IPS-11a (cell line): ENCODE measurements around the gene PPIL1.
A peak's percentile ranks its signal among the peaks of the same experiment; 100 is the strongest.

Experiments
- H3K4me3 ChIP-seq: one replicate; pipeline ENCODE4 v1.5.1; 2013; ENCODE audit warnings: low read depth, low read length, control low read depth

PPIL1 gene

GRCh38 chr6:36888654-36889481 lies 14.3 kb upstream of the PPIL1 start:
- H3K4me3 ChIP-seq: no peak overlapping the region

DNA sequence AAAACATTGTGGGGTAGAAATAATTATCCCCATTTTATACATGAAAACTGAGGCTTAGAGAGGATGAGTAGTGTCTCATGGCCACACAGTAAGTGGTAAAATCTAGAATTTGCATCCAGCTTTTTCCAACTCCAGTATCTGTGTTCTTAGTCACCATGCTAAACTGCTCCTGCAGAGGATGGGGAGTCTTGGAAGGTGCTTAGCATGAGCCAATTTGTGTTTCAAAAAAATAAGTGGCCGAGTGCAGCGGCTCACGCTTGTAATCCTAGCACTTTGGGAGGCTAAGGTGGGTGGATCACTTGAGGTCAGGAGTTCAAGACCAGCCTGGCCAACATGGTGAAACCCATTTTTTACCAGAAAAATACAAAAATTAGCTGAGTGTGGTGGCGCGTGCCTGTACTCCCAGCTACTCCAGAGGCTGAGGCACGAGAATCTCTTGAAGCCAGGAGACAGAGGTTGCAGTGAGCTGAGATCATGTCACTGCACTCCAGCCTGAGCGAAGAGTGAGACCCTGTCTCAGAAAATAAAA lies 13.6 kb upstream of the PPIL1 start:
- H3K4me3 ChIP-seq: no peak overlapping the region

- H3K4me3 ChIP-seq: no peak overlapping the region
Measured at GRCh38 chr6:36886950-36887618, 12.5 kb upstream of the PPIL1 start.

DNA sequence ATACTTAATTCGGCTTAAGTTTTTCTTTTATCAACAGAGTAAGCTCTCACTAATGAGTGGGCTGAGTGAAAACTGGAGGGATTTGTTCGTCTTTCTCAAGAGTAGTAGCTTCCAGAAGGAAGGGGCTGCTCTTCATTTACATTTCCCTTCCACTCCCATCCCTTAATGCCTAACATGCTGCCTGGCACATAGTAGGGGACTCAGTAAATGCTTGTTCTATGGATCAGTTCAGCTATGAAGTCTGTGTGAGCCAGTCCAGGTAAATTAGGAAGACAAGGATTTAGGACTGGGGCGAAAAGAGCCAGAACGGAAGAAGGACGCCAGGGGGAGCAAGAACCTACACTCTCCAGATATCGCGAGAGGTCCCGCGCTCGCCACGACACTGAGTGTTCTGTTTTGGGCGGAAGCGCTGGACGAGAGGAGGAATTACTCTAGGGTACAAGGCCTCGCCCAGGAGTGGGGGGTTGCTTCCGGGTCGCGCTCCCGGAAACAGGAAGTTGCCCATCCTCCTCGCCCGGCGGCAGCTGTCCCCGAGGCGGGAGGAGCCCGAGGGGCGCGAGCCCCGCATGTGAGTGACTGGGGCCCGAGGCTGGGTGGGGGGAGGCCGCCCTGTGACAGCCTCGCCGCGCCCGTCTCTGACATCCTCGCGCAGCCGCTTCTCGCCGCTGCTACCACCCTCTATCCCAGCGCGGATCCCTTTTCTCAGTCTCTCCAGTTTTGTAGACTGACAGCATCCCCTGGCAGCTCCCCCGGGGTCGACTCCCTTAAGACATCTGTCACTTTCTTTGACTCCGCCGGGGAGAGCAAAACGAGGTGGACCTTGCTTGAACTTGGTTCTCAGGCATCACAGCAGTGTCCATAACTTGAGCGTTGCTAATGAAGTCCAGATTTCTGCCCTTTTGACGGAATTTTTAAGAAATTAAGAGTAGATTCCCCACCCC lies 11.1 kb upstream of the PPIL1 start, which contains the start of gene C6orf89:
C6orf89 (plus strand) TSS at position 492 of the 941 bp plus-strand sequence. CDS start 13,493 bp downstream, outside the sequence.
- H3K4me3 ChIP-seq: peak within 1 kb of the TSS; percentile 70

GRCh38 chr6:36884610-36885009 lies 10.0 kb upstream of the PPIL1 start:
- no peak overlapping the region for H3K4me3 ChIP-seq

GRCh38 chr6:36875250-36875633 lies 639 bp upstream of the PPIL1 start:
- H3K4me3 ChIP-seq: peak overlapping the region; percentile 82

- H3K4me3 ChIP-seq: peak overlapping the region; percentile 82
Measured at GRCh38 chr6:36873612-36874442, 776 bp downstream of the PPIL1 start.

- no peak overlapping the region for H3K4me3 ChIP-seq
Measured at GRCh38 chr6:36873115-36873514, 1.5 kb downstream of the PPIL1 start.

- H3K4me3 ChIP-seq: no peak overlapping the region
Measured at GRCh38 chr6:36871686-36872085, 2.9 kb downstream of the PPIL1 start.

- H3K4me3 ChIP-seq: no peak overlapping the region
Measured at GRCh38 chr6:36867471-36868224, 7.0 kb downstream of the PPIL1 start.

- no peak overlapping the region for H3K4me3 ChIP-seq
Measured at GRCh38 chr6:36865835-36866234, 8.8 kb downstream of the PPIL1 start.

- H3K4me3 ChIP-seq: no peak overlapping the region
Measured at GRCh38 chr6:36863670-36864540, 10.7 kb downstream of the PPIL1 start.

DNA sequence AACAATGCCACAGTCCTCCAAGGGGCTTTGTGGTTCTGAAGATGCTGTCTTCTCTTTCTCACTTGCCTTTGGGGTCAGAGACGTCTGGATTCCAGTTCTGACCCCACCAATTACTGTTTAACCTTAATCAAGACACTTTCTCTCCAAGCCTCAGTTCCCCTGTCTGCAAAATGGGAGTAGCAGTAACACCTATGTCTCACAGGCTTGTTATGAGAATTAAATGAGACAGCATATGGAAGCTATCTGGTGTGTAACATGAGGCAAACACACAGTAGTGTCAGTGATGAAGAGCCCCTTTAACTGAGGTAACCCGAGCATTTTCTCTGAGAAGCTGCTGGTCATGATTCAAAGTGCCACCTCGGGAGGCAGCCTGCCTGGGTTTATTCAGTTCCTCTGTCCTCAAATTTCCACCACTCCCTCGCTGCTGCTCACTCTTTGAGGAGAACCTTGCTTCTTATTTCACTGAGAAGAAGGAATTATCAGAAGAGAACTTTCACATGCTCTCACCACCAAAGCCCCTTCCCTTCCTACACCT lies 11.7 kb downstream of the PPIL1 start:
- H3K4me3 ChIP-seq: no peak overlapping the region

DNA sequence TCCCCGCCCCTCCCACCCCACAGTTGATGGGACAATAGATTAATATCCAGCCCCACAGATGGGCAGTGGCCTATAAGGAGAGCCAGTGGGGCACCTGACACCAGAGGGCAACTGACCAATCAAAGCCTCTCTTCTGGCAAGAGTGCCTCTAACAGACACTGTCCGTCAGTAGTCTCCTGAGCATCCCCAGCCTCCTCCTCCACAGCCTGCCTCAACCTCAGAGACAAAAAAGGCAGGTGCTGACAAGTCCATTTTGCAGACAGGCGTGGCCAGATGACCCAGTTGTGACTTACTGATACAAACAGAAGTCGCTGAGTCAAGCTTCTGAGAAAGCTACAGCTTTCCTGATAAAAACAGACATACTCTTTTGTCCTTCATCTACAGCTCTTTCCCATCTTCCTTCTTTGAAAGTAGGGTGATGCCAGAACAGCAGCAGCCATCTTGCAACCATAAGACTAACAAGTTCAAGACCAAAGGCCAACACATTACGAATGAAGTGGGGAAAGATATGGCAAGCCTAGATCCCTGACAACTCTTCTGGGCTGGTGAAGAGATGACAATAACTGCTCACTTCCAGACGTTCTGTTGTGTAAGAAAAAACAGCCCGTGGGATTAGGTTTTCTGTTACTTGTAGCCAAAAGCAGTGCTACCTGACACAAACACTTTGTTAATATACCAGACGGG lies 12.3 kb downstream of the PPIL1 start:
- H3K4me3 ChIP-seq: no peak overlapping the region

DNA sequence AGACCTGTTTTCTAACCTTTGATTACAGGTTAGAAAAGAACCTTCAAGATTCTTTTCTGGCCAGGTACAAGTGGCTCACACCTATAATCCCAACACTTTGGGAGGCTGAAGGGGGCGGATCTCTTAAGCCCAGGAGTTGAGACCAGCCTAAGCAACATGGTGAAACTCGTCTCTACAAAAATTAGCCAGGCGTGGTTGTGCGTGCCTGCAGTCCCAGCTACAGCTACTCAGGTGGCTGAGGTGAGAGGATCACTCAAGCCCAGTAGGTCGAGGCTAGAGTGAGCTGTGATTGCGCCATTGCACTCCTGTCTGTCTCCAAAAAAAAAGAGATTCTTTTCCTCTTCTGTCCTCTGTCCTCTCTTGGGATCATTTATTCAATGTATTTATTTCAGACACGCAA lies 14.5 kb downstream of the PPIL1 start:
- H3K4me3 ChIP-seq: no peak overlapping the region

DNA sequence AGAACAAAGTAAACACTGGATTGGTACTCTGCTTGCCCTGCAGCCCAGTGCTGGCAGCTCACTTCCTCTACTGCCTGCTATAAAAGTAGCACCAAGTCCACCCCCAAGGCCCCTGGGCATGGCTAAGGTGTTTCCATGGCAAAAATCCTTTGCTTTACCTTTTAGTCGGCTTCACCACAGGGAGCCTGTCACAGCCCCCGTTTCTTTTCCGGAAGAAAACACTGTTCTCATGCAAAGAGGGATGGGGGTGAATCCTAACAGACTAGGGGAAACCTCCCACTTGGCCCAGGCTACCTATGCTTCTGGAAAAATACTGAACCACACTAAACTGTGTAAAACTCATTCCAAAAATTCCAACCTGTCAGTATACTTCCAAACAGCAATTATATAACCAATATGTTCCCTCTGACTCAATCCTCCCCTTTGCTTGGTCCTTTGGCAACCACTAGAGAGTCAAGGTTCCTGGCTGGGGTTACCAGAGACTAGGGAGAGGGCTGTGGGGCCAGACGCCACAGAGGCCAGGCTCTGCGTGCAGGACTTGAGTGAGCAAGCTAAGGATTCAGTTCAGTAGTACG lies 16.1 kb downstream of the PPIL1 start:
- no peak overlapping the region for H3K4me3 ChIP-seq

DNA sequence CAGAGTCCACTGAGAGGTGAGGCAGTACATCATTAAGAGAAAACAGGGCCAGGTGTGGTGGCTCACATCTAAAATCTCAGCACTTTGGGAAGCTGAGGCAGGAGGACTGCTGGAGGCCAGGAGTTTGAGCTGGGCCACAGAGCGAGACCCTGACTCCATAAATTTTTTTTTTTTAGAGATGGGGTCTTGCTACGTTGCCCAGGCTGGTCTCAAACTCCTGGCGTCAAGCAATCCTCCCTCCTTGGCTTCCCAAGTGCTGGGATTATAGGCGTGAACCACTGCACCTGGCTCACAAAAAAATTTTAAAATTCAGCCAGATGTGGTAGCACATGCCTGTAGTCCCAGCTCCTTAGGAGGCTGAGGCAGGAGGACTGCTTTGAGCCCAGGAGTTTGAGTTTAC lies 17.3 kb downstream of the PPIL1 start:
- H3K4me3 ChIP-seq: no peak overlapping the region
